GM12878 (cell line): ENCODE results near the gene PPP1CC. TPM values are rescaled to one million over a fixed set of nuclear protein-coding genes. Genes with fewer than 3 reads are reported as not detected.

Source experiments
- ATAC-seq: fragments of 200-7000 bp; cut with Tn5 transposase; 3 replicates; pipeline ENCODE4 v1.9.1; 2020; ENCODE audit warnings: mild to moderate bottlenecking, moderate library complexity
- Bru-seq: library from RNA; stranded (reverse); fragments of 400-500 nt; gene quantifications from one replicate; lab custom pipeline; 2021; lab: Mats Ljungman, UMichigan
- BruChase-seq, 2 experiments: library from RNA; stranded (reverse); fragments of 400-500 nt; gene quantifications; one replicate each; lab custom pipeline; 2021; lab: Mats Ljungman, UMichigan
- BruUV-seq: library from RNA; stranded (reverse); fragments of 400-500 nt; replicated peaks from 2 replicates; lab custom pipeline; 2021; lab: Mats Ljungman, UMichigan
- CTCF ChIA-PET: fragments of 300-600 bp; sonication (Branson Sonifier 250); formaldehyde crosslinking; extraction: SDS; loops from one replicate; lab custom pipeline; 2021; ENCODE audit warnings: inconsistent platforms; lab: Yijun Ruan, JAX
- POLR2A ChIA-PET: fragments of 350-600 bp; formaldehyde crosslinking; extraction: SDS; loops from one replicate; lab custom pipeline; 2021; ENCODE audit warnings: inconsistent platforms; lab: Charles Lee
- RAD21 ChIA-PET: fragments of 300-600 bp; sonication (Branson Sonifier 250); formaldehyde crosslinking; loops from one replicate; lab custom pipeline; 2023; ENCODE audit warnings: antibody characterized with exemption; ENCODE audit not compliant: unreplicated experiment; lab: Charles Lee
- SMC1A ChIA-PET: fragments of 300-600 bp; sonication (Branson Sonifier 250); formaldehyde crosslinking; loops from one replicate; lab custom pipeline; 2023; ENCODE audit not compliant: unreplicated experiment, uncharacterized antibody; lab: Charles Lee
- DNase-seq: peaks from one replicate; pipeline ENCODE4 v3.0.0-alpha.2; 2011; ENCODE audit warnings: low read depth, low spot score
- FAIRE-seq: peaks from 3 replicates; lab custom pipeline; 2011; peaks lifted over from hg19 to GRCh38; lab: Jason Lieb, UNC
- H2AFZ ChIP-seq: 2 replicates; pipeline ENCODE4 v1.6.0; 2011; ENCODE audit warnings: low read depth, low read length, control low read depth; ENCODE audit not compliant: control insufficient read depth
- H3K27ac ChIP-seq: 2 replicates; pipeline ENCODE4 v1.5.1; 2011; ENCODE audit warnings: control low read depth; ENCODE audit not compliant: control insufficient read depth, insufficient read depth
- H3K27me3 ChIP-seq, 2 experiments: replicated peaks in 1 of 2; 2 replicates each; pipeline versions ENCODE4 v1.6.0 to v1.6.1; 2011; ENCODE audit warnings: low read length in 1 of 2; ENCODE audit not compliant: control insufficient read depth in 2 of 2, insufficient read depth in 2 of 2
- H3K36me3 ChIP-seq, 2 experiments: 2 replicates each; pipeline ENCODE4 v1.5.1; 2011; ENCODE audit warnings: low read length in 1 of 2; ENCODE audit not compliant: control insufficient read depth in 2 of 2, insufficient read depth in 2 of 2
- H3K4me1 ChIP-seq: 2 replicates; pipeline ENCODE4 v1.6.1; 2011; ENCODE audit warnings: mild to moderate bottlenecking, low read length, moderate library complexity, mixed read lengths; ENCODE audit not compliant: control insufficient read depth, insufficient read depth
- H3K4me2 ChIP-seq: 2 replicates; pipeline ENCODE4 v1.6.0; 2011; ENCODE audit warnings: control low read depth; ENCODE audit not compliant: control insufficient read depth, insufficient read depth
- H3K4me3 ChIP-seq: fragments of 200-600 bp; sonication (generic); 2 replicates; pipeline ENCODE4 v1.5.1; 2016
- H3K79me2 ChIP-seq: 2 replicates; pipeline ENCODE4 v1.6.0; 2011; ENCODE audit warnings: low read length; ENCODE audit not compliant: control insufficient read depth, insufficient read depth
- H3K9ac ChIP-seq: 2 replicates; pipeline ENCODE4 v1.8.0; 2011; ENCODE audit warnings: low read length, control low read depth, mixed read lengths; ENCODE audit not compliant: control insufficient read depth, insufficient read depth
- H3K9me3 ChIP-seq: replicated peaks from 3 replicates; pipeline ENCODE4 v1.5.1; 2011; ENCODE audit warnings: mild to moderate bottlenecking, low read length; ENCODE audit not compliant: control insufficient read depth, insufficient read depth
- H4K20me1 ChIP-seq: 2 replicates; pipeline ENCODE4 v1.6.0; 2011; ENCODE audit not compliant: control insufficient read depth, insufficient read depth
- CEBPB ChIP-seq, 2 experiments: fragments of 150-350 bp in 1 of 2; IDR thresholded peaks; 2 replicates each; pipeline ENCODE4 v1.6.1; 2012 to 2014; ENCODE audit warnings: low read depth in 2 of 2, low read length in 2 of 2, borderline replicate concordance in 1 of 2, inconsistent platforms in 1 of 2
- CEBPZ ChIP-seq: fragments of 150-350 bp; IDR thresholded peaks from 2 replicates; pipeline ENCODE4 v1.6.1; 2016; ENCODE audit warnings: low read depth, low read length
- IRF4 ChIP-seq: IDR thresholded peaks from 2 replicates; pipeline ENCODE4 v1.6.1; 2011; ENCODE audit warnings: low read depth, low read length
- RELB ChIP-seq: fragments of 450-650 bp; IDR thresholded peaks from 2 replicates; pipeline ENCODE4 v1.6.1; 2017; ENCODE audit warnings: low read depth, mild to moderate bottlenecking, moderate library complexity
- SPI1 ChIP-seq: IDR thresholded peaks from 2 replicates; pipeline ENCODE4 v1.6.1; 2011; ENCODE audit warnings: low read depth, mild to moderate bottlenecking, low read length, moderate library complexity, borderline replicate concordance; ENCODE audit not compliant: insufficient read depth
- SREBF1 ChIP-seq: IDR thresholded peaks from 2 replicates; pipeline ENCODE4 v1.6.1; 2012; ENCODE audit warnings: mild to moderate bottlenecking, low read length
- TCF7 ChIP-seq: IDR thresholded peaks from 2 replicates; pipeline ENCODE4 v1.6.1; 2014; ENCODE audit warnings: antibody characterized with exemption, borderline replicate concordance
- ZNF274 ChIP-seq: IDR thresholded peaks from one replicate; pipeline ENCODE4 v1.8.0; 2011; ENCODE audit not compliant: insufficient read length, insufficient read depth
- WGBS: methylation state at CpG from one replicate; pipeline ENCODE4 v1.1.6; 2016; ENCODE audit warnings: low lambda C conversion rate; ENCODE audit not compliant: insufficient replicate concordance, insufficient coverage; ENCODE audit errors: missing lambda C conversion rate; 5-methylcytosine and 5-hydroxymethylcytosine counted together
- in situ Hi-C: fragments of 300-500 bp; cut with MboI; formaldehyde crosslinking; loops from 9 replicates; pipeline ENCODE4 v1.14.3; 2018; ENCODE audit warnings: mixed read lengths
- intact Hi-C: fragments of 100-400 bp; cut with micrococcal nuclease; formaldehyde crosslinking; loops from one replicate; pipeline ENCODE4 v1.14.2; 2022; ENCODE audit not compliant: unreplicated experiment
- long read RNA-seq, 2 experiments: library from polyadenylated mRNA; unstranded; transcript quantifications; one replicate each; pipeline ENCODE4 v2.0.0, GENCODE V29; 2019 to 2020
- polyA minus RNA-seq, 3 experiments: library from RNA; depleted of rRNA, polyadenylated mRNA; stranded (reverse); fragments of >200 nt; gene quantifications; 2 replicates each; pipeline ENCODE4 v1.2.3, GENCODE V29; 2011
- polyA plus RNA-seq, 11 experiments: library from polyadenylated mRNA; depleted of rRNA in 4 of 11; unstranded in 6 of 11; stranded (reverse) in 5 of 11; fragments of >200 nt; fragmentation: Nextera tagmentation in 4 of 11; fragmentation: Illumina TruSeq in 1 of 11; extraction: Ambion mirVana in 4 of 11; extraction: Trizol in 1 of 11; gene quantifications; 1 replicate in 1 of 11; 2 replicates in 10 of 11; pipeline versions ENCODE4 v1.2.1 to v1.2.3, GENCODE V29; 2011 to 2016; ENCODE audit warnings: inconsistent platforms in 2 of 11, missing spikeins in 2 of 11, low read depth in 1 of 11
- total RNA-seq, 4 experiments: library from RNA; depleted of rRNA in 3 of 4; stranded (reverse); fragments of >200 nt in 3 of 4; fragmentation: Illumina TruSeq in 1 of 4; extraction: Trizol in 1 of 4; gene quantifications; 2 replicates each; pipeline versions ENCODE4 v1.2.1 to v1.2.3, GENCODE V29; 2013 to 2021

Gene PPP1CC
- total RNA-seq (2013; cell fraction: nucleolus; rRNA removed): 183 and 185 TPM in 2 replicates
- total RNA-seq (2014; rRNA removed) (169 and 200 TPM in 2 replicates), total RNA-seq (2014; rRNA removed; fragmentation: Illumina TruSeq; extraction: Trizol) (174 and 184 TPM in 2 replicates), total RNA-seq (2021) (179 and 191 TPM in 2 replicates), polyA plus RNA-seq (2011; rRNA removed) (279 and 423 TPM in 2 replicates), polyA plus RNA-seq (2014; fragmentation: Illumina TruSeq; extraction: Trizol) (237 and 312 TPM in 2 replicates), polyA plus RNA-seq (2014; fragmentation: Nextera tagmentation; extraction: Ambion mirVana) (100 to 1,000 TPM in 1 of 2 experiments, 10 to 100 TPM in 1; 64.4 to 111 TPM), polyA plus RNA-seq (2014; rRNA removed) (124 and 145 TPM in 2 replicates), polyA plus RNA-seq (2016; fragmentation: Nextera tagmentation; extraction: Ambion mirVana) (100 to 1,000 TPM; 116 to 123 TPM), polyA minus RNA-seq (2011; rRNA and poly(A)+ RNA removed) (108 and 142 TPM in 2 replicates), Bru-seq, nascent RNA (percentile 96 among the genes with signal in this experiment), BruChase-seq, experiment 1, labeled RNA remaining after a 6-hour chase (percentile 98 among the genes with signal in this experiment), BruChase-seq, experiment 2, labeled RNA remaining after a 2-hour chase (percentile 97 among the genes with signal in this experiment)
- 87.0 TPM for polyA plus RNA-seq (2011; ENCODE audit: low read depth)
- polyA plus RNA-seq (2011; cell fraction: cytosol; rRNA removed): 92.1 and 98.9 TPM in 2 replicates
- 104 and 118 TPM in 2 replicates for polyA plus RNA-seq (2011; cell fraction: nucleus; rRNA removed)
- polyA plus RNA-seq (2012): 141 and 161 TPM in 2 replicates
- polyA minus RNA-seq (2011; cell fraction: cytosol; rRNA and poly(A)+ RNA removed): 60.7 and 69.6 TPM in 2 replicates
- 50.5 and 81.6 TPM in 2 replicates for polyA minus RNA-seq (2011; cell fraction: nucleus; rRNA and poly(A)+ RNA removed)
- long read RNA-seq, experiment 1, transcript PPP1CC-201 (7 exons, 2,559 nt): major isoform, 169 of 192 reads
- long read RNA-seq, experiment 1, transcript PPP1CC-202 (8 exons, 1,472 nt): minor isoform, 7 of 192 reads
- long read RNA-seq, experiment 1, partial matches to known transcripts: 2 of 192 reads
- long read RNA-seq, experiment 1, other reads (novel, unspliced or antisense): 11 of 192 reads
- long read RNA-seq, experiment 2, transcript PPP1CC-201 (7 exons, 2,559 nt): major isoform, 53 of 150 reads
- long read RNA-seq, experiment 2, transcript PPP1CC-204 (6 exons, 2,154 nt): minor isoform, 14 of 150 reads
- long read RNA-seq, experiment 2, transcript PPP1CC-203 (2 exons, 1,133 nt): minor isoform, 5 of 150 reads
- long read RNA-seq, experiment 2, partial matches to known transcripts: 23 of 150 reads
- long read RNA-seq, experiment 2, other reads (novel, unspliced or antisense): 52 of 150 reads

GRCh38 chr12:110742718-110743570 is at the start of gene PPP1CC:
Gene PPP1CC, minus strand, starts transcription at chr12:110742891. Its CDS starts 184 bp downstream, at chr12:110742707.
- peak within 1 kb of the TSS; percentile 85 for H3K4me3 ChIP-seq
- intact Hi-C loops: loop anchor here (2.0 kb wide), 1 partner anchor 84 kb away; no protein-coding TSS in a partner anchor
- peaks cover 6% of the 10 kb centered on the region; the same call in 1 of the 2 replicates for H3K4me1 ChIP-seq
- H3K9ac ChIP-seq: peak within 1 kb of the TSS; percentile 74
- DNase-seq (peak; percentile 48), FAIRE-seq (no peak), ATAC-seq (peak; percentile 84)
- SMC1A ChIA-PET: interaction anchor here (1.4 to 1.5 kb wide), 2 partner anchors 13 to 30 kb away, joined by 3 read pairs; no protein-coding TSS in a partner anchor
- H3K27ac ChIP-seq: peak within 1 kb of the TSS; percentile 63
- H3K36me3 ChIP-seq: no peaks in the 10 kb centered on the region
- BruUV-seq: no TSS peak
- in situ Hi-C loops: no loop called here
- CTCF ChIA-PET: interaction anchor here (0.6 to 1.3 kb wide), 3 partner anchors 13 to 348 kb away, joined by 3 read pairs; no protein-coding TSS in a partner anchor
- POLR2A ChIA-PET: interaction anchor here (0.6 to 1.5 kb wide), 4 partner anchors 12 to 193 kb away, joined by 3 to 7 read pairs (median 4); no protein-coding TSS in a partner anchor
- H3K79me2 ChIP-seq: peaks cover 48% of the 10 kb centered on the region
- peak within 1 kb of the TSS; percentile 93 for H2AFZ ChIP-seq
- H3K9me3 ChIP-seq: no peaks in the 10 kb centered on the region
- H3K27me3 ChIP-seq: no peaks in the 10 kb centered on the region
- H4K20me1 ChIP-seq: peaks cover 7% of the 10 kb centered on the region; the same call in 1 of the 2 replicates
- WGBS: 1% methylated on average over 39 of the region's 63 CpGs
- RAD21 ChIA-PET: interaction anchor here (0.6 to 1.1 kb wide), 2 partner anchors 36 to 305 kb away, joined by 3 read pairs; no protein-coding TSS in a partner anchor
- H3K4me2 ChIP-seq: peak within 1 kb of the TSS; percentile 72
- 0 out of 2 replicates have a peak, but pooled peaks have one; percentile 34 for TF ChIP-seq RELB
- no peak for TF ChIP-seq ZNF274
- TF ChIP-seq TCF7: no peak
- no peak for TF ChIP-seq SREBF1
- no peak for TF ChIP-seq CEBPZ
- no peak; the same call in 1 of the 2 replicates for TF ChIP-seq SPI1
- no peak for TF ChIP-seq CEBPB (IDR thresholded peaks at IDR 0.05; ENCODE audit: borderline replicate concordance in 1 of 2, low read depth in 2 of 2, low read length in 2 of 2)
- no peak for TF ChIP-seq IRF4
